ENCODE data around the gene TMOD2. TPM values are rescaled to one million over a fixed set of nuclear protein-coding genes. Genes with fewer than 3 reads are reported as not detected.

The TMOD2 gene
- total and polyA plus RNA-seq, 2 donors from 2014 or later, result 2.5 to 9.3 TPM

GRCh38 chr15:51841406-51842040, 90.1 kb downstream of the TMOD2 start:
- Histone ChIP-seq H3K27ac (ENCODE audit: low read depth in 2 of 2, low read length in 2 of 2) (no peak overlapping the region), H3K4me3 (ENCODE audit: low read length in 3 of 3) (no peak overlapping the region), H3K9me3 (ENCODE audit: control insufficient read depth in 2 of 3, insufficient read depth in 1 of 3, low read length in 3 of 3) (no peaks in the 10 kb centered on the region), H3K36me3 (ENCODE audit: control insufficient read depth in 2 of 3, insufficient read depth in 3 of 3, low read length in 3 of 3) (no peaks in the 10 kb centered on the region), H3K9ac (ENCODE audit: low read length in 3 of 3) (no peak overlapping the region), H3K4me1 (ENCODE audit: control insufficient read depth in 2 of 3, insufficient read depth in 2 of 3, low read depth in 1 of 3, low read length in 3 of 3) (peaks cover 0 to 37% (median 21%) of the 10 kb centered on the region in 3 donors), H3K27me3 (ENCODE audit: control insufficient read depth, insufficient read depth, low read length) (no peaks in the 10 kb centered on the region)
- no peak for FAIRE-seq
- TF ChIP-seq CTCF (IDR thresholded peaks at IDR 0.05; ENCODE audit: borderline replicate concordance, extremely low read depth, insufficient read depth), result no peak
- DNase-seq, result no peak
- intact Hi-C loops (cut with DNase I), result no loop called here

- no peak for TF ChIP-seq CTCF (IDR thresholded peaks at IDR 0.05; ENCODE audit: borderline replicate concordance, extremely low read depth, insufficient read depth)
- intact Hi-C loops (cut with DNase I), result no loop called here
- no peak overlapping the region for H3K9ac ChIP-seq (ENCODE audit: low read length in 3 of 3)
- peaks cover 0 to 32% (median 21%) of the 10 kb centered on the region in 3 donors for H3K4me1 ChIP-seq (ENCODE audit: control insufficient read depth in 2 of 3, insufficient read depth in 2 of 3, low read depth in 1 of 3, low read length in 3 of 3)
- no peak overlapping the region for H3K27ac ChIP-seq (ENCODE audit: low read depth in 2 of 2, low read length in 2 of 2)
- H3K36me3 ChIP-seq (ENCODE audit: control insufficient read depth in 2 of 3, insufficient read depth in 3 of 3, low read length in 3 of 3), result no peaks in the 10 kb centered on the region
- FAIRE-seq (no peak), DNase-seq (no peak)
- H3K4me3 ChIP-seq (ENCODE audit: low read length in 3 of 3), result no peak overlapping the region
- H3K27me3 ChIP-seq (ENCODE audit: control insufficient read depth, insufficient read depth, low read length), result no peaks in the 10 kb centered on the region
- no peaks in the 10 kb centered on the region for H3K9me3 ChIP-seq (ENCODE audit: control insufficient read depth in 2 of 3, insufficient read depth in 1 of 3, low read length in 3 of 3)
These were observed 90.9 kb downstream of the TMOD2 start for GRCh38 chr15:51842265-51842664.

GRCh38 chr15:51842852-51843737, 91.7 kb downstream of the TMOD2 start:
- DNase-seq (peak in 2 of 5 donors; percentile 23 to 46), FAIRE-seq (no peak)
- Histone ChIP-seq H3K4me1 (ENCODE audit: control insufficient read depth in 2 of 3, insufficient read depth in 2 of 3, low read depth in 1 of 3, low read length in 3 of 3) (peaks cover 0 to 24% (median 15%) of the 10 kb centered on the region in 3 donors), H3K36me3 (ENCODE audit: control insufficient read depth in 2 of 3, insufficient read depth in 3 of 3, low read length in 3 of 3) (no peaks in the 10 kb centered on the region), H3K9me3 (ENCODE audit: control insufficient read depth in 2 of 3, insufficient read depth in 1 of 3, low read length in 3 of 3) (no peaks in the 10 kb centered on the region), H3K9ac (ENCODE audit: low read length in 3 of 3) (no peak overlapping the region), H3K4me3 (ENCODE audit: low read length in 3 of 3) (peak overlapping the region in 1 of 3 donors; percentile 22), H3K27ac (ENCODE audit: low read depth in 2 of 2, low read length in 2 of 2) (peak overlapping the region; percentile 57 to 59), H3K27me3 (ENCODE audit: control insufficient read depth, insufficient read depth, low read length) (no peaks in the 10 kb centered on the region)
- no peak for TF ChIP-seq CTCF (IDR thresholded peaks at IDR 0.05; ENCODE audit: borderline replicate concordance, extremely low read depth, insufficient read depth)
- intact Hi-C loops (cut with DNase I), result no loop called here

Measured in kidney (tissue), 14 donors.